Psoas muscle (tissue), 8 donors: ENCODE measurements around the gene SELENOI. TPM values are rescaled to one million over a fixed set of nuclear protein-coding genes. Genes with fewer than 3 reads are reported as not detected.
"Not testable (repeated sequence)": the region's sequence is repeated elsewhere in the genome, so short reads cannot be mapped to it uniquely, and the experiment has no call there.

ENCODE experiments used
- ATAC-seq, 4 donors: fragments of 200-7000 bp; cut with Tn5 transposase; one replicate each; pipeline ENCODE4 v1.9.1; 2020; ENCODE audit warnings: moderate library complexity in 3 of 4, mild to moderate bottlenecking in 2 of 4
- DNase-seq, 2 donors: peaks; one replicate each; pipeline ENCODE4 v3.0.0-alpha.2; 2020
- H3K27ac ChIP-seq: fragments of 200-600 bp; one replicate; pipeline ENCODE4 v1.8.0; 2022
- H3K27me3 ChIP-seq, 3 donors: fragments of 200-600 bp in 1 of 3; one replicate each; pipeline versions ENCODE4 v1.6.1 to v1.8.0; 2013 to 2022; ENCODE audit warnings: low read length in 2 of 3, mild to moderate bottlenecking in 2 of 3, moderate library complexity in 1 of 3; ENCODE audit not compliant: insufficient read depth in 3 of 3
- H3K36me3 ChIP-seq, 2 donors: fragments of 200-600 bp in 1 of 2; one replicate each; pipeline versions ENCODE4 v1.6.1 to v1.8.0; 2013 to 2022; ENCODE audit warnings: low read depth in 1 of 2, mild to moderate bottlenecking in 1 of 2, moderate library complexity in 1 of 2; ENCODE audit not compliant: insufficient read depth in 1 of 2
- H3K4me1 ChIP-seq: fragments of 200-600 bp; one replicate; pipeline ENCODE4 v1.8.0; 2022
- H3K4me3 ChIP-seq: fragments of 200-600 bp; one replicate; pipeline ENCODE4 v1.8.0; 2022; ENCODE audit warnings: mild to moderate bottlenecking
- H3K9me3 ChIP-seq: fragments of 200-600 bp; one replicate; pipeline ENCODE4 v1.8.0; 2022
- WGBS, 3 donors: extraction: QIAGEN DNeasy Blood & Tissue Kit; methylation state at CpG; one replicate each; pipeline versions ENCODE4 v1.1.6 to v1.1.7; 2013; 5-methylcytosine and 5-hydroxymethylcytosine counted together
- intact Hi-C, 2 donors: fragments of 100-400 bp; cut with DNase I; formaldehyde crosslinking; loops; one replicate each; pipeline versions ENCODE4 v1.11.0 to v1.14.2; 2022
- polyA plus RNA-seq, 3 donors: library from polyadenylated mRNA; stranded (reverse); fragments of 200-250 nt; gene quantifications; one replicate each; pipeline ENCODE4 v1.2.3, GENCODE V29; 2013
- total RNA-seq, 4 donors: library from RNA; stranded (reverse); fragmentation: NEBNext Ultra II Directional in 2 of 4; extraction: Animal tissue kit (Norgen Biotek cat#: 25700) in 2 of 4; gene quantifications; one replicate each; pipeline versions ENCODE4 v1.2.1 to v1.2.4, GENCODE V29; 2021 to 2023
- TF ChIP-seq, protein P1 (sequence below): fragments of 200-600 bp; IDR thresholded peaks from one replicate; pipeline ENCODE4 v1.8.0; 2022; ENCODE audit warnings: antibody characterized with exemption
- donor health status: healthy with polysubstance abuse.
- donor health status: DM: no; HTN: no; CAD: no; lungs with moderate emphysema.
- donor health status: Bipolar disorder and iron deficiency.
- donor health status: healthy.
- donor health status: DM: yes; HTN: yes; CAD: no.
- donor health status: DM: no; HTN: no; CAD: no.
- donor health status: DM: no; HTN: no; CAD: no.
- donor health status: DM: yes; HTN: yes; CAD: no.

The SELENOI gene
- total and polyA plus RNA-seq, 7 donors = 3.7 to 40.5 (median 15.7) TPM

GRCh38 chr2:26299471-26300101 lies 46.4 kb upstream of the SELENOI start:
- 11 to 15% (median 12%) methylated on average over 9 of the region's 9 CpGs for WGBS, 3 donors
- Histone ChIP-seq H3K27ac (peak overlapping the region; percentile 18), H3K4me1 (peaks cover 4% of the 10 kb centered on the region), H3K9me3 (no peaks in the 10 kb centered on the region), H3K4me3 (peak overlapping the region; percentile 75), H3K27me3 (no peaks in the 10 kb centered on the region), H3K36me3 (no peaks in the 10 kb centered on the region)
- peak in 2 of 4 donors; percentile 17 to 33 for ATAC-seq
- TF ChIP-seq, protein P1, sequence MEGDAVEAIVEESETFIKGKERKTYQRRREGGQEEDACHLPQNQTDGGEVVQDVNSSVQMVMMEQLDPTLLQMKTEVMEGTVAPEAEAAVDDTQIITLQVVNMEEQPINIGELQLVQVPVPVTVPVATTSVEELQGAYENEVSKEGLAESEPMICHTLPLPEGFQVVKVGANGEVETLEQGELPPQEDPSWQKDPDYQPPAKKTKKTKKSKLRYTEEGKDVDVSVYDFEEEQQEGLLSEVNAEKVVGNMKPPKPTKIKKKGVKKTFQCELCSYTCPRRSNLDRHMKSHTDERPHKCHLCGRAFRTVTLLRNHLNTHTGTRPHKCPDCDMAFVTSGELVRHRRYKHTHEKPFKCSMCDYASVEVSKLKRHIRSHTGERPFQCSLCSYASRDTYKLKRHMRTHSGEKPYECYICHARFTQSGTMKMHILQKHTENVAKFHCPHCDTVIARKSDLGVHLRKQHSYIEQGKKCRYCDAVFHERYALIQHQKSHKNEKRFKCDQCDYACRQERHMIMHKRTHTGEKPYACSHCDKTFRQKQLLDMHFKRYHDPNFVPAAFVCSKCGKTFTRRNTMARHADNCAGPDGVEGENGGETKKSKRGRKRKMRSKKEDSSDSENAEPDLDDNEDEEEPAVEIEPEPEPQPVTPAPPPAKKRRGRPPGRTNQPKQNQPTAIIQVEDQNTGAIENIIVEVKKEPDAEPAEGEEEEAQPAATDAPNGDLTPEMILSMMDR = no peak
- intact Hi-C loops = no loop called here
- no peak for DNase-seq

GRCh38 chr2:26300234-26300925 lies 45.6 kb upstream of the SELENOI start:
- H3K27me3 ChIP-seq = no peaks in the 10 kb centered on the region
- TF ChIP-seq, protein P1 = no peak
- ATAC-seq = no peak
- intact Hi-C loops = no loop called here
- H3K9me3 ChIP-seq = no peaks in the 10 kb centered on the region
- H3K36me3 ChIP-seq = no peaks in the 10 kb centered on the region
- H3K4me3 ChIP-seq = peak overlapping the region; percentile 75
- H3K4me1 ChIP-seq = peaks cover 4% of the 10 kb centered on the region
- 57 to 59% (median 57%) methylated on average over 22 of the region's 22 CpGs for WGBS, 3 donors
- peak overlapping the region; percentile 18 for H3K27ac ChIP-seq
- no peak for DNase-seq

GRCh38 chr2:26302846-26303245 lies 43.1 kb upstream of the SELENOI start:
- no peaks in the 10 kb centered on the region for H3K36me3 ChIP-seq
- 51 to 58% (median 53%) methylated on average over 6 of the region's 6 CpGs for WGBS, 3 donors
- intact Hi-C loops = no loop called here
- H3K4me3 ChIP-seq = no peak overlapping the region
- DNase-seq = peak; percentile 35 to 77
- ATAC-seq = peak; percentile 72 to 82 (median 80)
- H3K27ac ChIP-seq = no peak overlapping the region
- H3K4me1 ChIP-seq = peaks cover 4% of the 10 kb centered on the region
- no peaks in the 10 kb centered on the region for H3K9me3 ChIP-seq
- H3K27me3 ChIP-seq = no peaks in the 10 kb centered on the region
- TF ChIP-seq, protein P1 = no peak

GRCh38 chr2:26305094-26305493 lies 40.8 kb upstream of the SELENOI start:
- DNase-seq, H3K9me3 ChIP-seq, ATAC-seq, intact Hi-C loops, H3K27ac ChIP-seq, H3K36me3 ChIP-seq, H3K27me3 ChIP-seq, H3K4me1 ChIP-seq, H3K4me3 ChIP-seq: not testable (repeated sequence)
- 48 to 63% (median 60%) methylated on average over 7 of the region's 7 CpGs for WGBS, 3 donors

- Histone ChIP-seq H3K27ac (no peak overlapping the region), H3K4me1 (no peaks in the 10 kb centered on the region), H3K36me3 (no peaks in the 10 kb centered on the region), H3K4me3 (no peak overlapping the region), H3K9me3 (no peaks in the 10 kb centered on the region), H3K27me3 (no peaks in the 10 kb centered on the region)
- TF ChIP-seq, protein P1 = no peak
- DNase-seq = no peak
- 64 to 76% (median 72%) methylated on average over 6 of the region's 6 CpGs for WGBS, 3 donors
- intact Hi-C loops = no loop called here
- ATAC-seq = no peak
These were observed 40.4 kb upstream of the SELENOI start for GRCh38 chr2:26305540-26305939.
